HepG2 (cell line): ENCODE data around the gene PTPRQ. TPM values are rescaled to one million over a fixed set of nuclear protein-coding genes. Genes with fewer than 3 reads are reported as not detected.

Experiments used
- ATAC-seq: fragments of 200-7000 bp; cut with Tn5 transposase; 3 replicates; pipeline ENCODE4 v1.9.1; 2020; ENCODE audit warnings: mild to moderate bottlenecking, moderate library complexity
- BruUV-seq: library from RNA; stranded (reverse); fragments of 400-500 nt; replicated peaks from 2 replicates; lab custom pipeline; 2021; lab: Mats Ljungman, UMichigan
- CTCF ChIA-PET: fragments of 300-600 bp; formaldehyde crosslinking; extraction: SDS; loops from one replicate; lab custom pipeline; 2021; ENCODE audit warnings: low total read pairs, inconsistent platforms, low intra/inter-chr PET ratio; lab: Yijun Ruan, JAX
- POLR2A ChIA-PET: fragments of 350-600 bp; sonication (Branson Sonifier 250); formaldehyde crosslinking; loops from one replicate; lab custom pipeline; 2020; ENCODE audit warnings: antibody characterized with exemption, inconsistent platforms; lab: Yijun Ruan, JAX
- DNase-seq: peaks from one replicate; pipeline ENCODE4 v3.0.0-alpha.2; 2015; ENCODE audit warnings: low spot score
- FAIRE-seq: peaks from 3 replicates; lab custom pipeline; 2011; peaks lifted over from hg19 to GRCh38; lab: Jason Lieb, UNC
- H2AFZ ChIP-seq: one replicate; pipeline ENCODE4 v1.6.1; 2011; ENCODE audit warnings: low read length, inconsistent platforms
- H3K27ac ChIP-seq: fragments of 300-600 bp; 3 replicates; pipeline ENCODE4 v1.8.0; 2011; ENCODE audit warnings: mixed run types, mild to moderate bottlenecking, mixed read lengths, low read length, inconsistent platforms; ENCODE audit not compliant: insufficient read depth; ENCODE audit errors: extremely low read length
- H3K27me3 ChIP-seq, 2 experiments: fragments of 200-600 bp in 1 of 2; 2 replicates in 1 of 2; 3 replicates in 1 of 2; pipeline versions ENCODE4 v1.6.0 to v1.8.0; 2011; ENCODE audit warnings: low read length in 2 of 2, mild to moderate bottlenecking in 2 of 2, moderate library complexity in 2 of 2, inconsistent platforms in 1 of 2; ENCODE audit not compliant: insufficient read depth in 2 of 2, control insufficient read depth in 1 of 2
- H3K36me3 ChIP-seq, 2 experiments: fragments of 200-600 bp in 1 of 2; replicated peaks in 1 of 2; 2 replicates in 1 of 2; 3 replicates in 1 of 2; pipeline versions ENCODE4 v1.5.1 to v1.8.0; 2011; ENCODE audit warnings: low read length in 2 of 2, inconsistent platforms in 1 of 2; ENCODE audit not compliant: insufficient read depth in 2 of 2, control insufficient read depth in 1 of 2
- H3K4me1 ChIP-seq: 2 replicates; pipeline ENCODE4 v1.5.1; 2012; ENCODE audit warnings: low read length, inconsistent platforms; ENCODE audit not compliant: insufficient read depth
- H3K4me2 ChIP-seq: 2 replicates; pipeline ENCODE4 v1.6.0; 2011; ENCODE audit warnings: low read depth, low read length, inconsistent platforms
- H3K4me3 ChIP-seq, 3 experiments: fragments of 200-600 bp in 1 of 3; sonication (generic), shearing (Covaris generic) in 1 of 3; replicated peaks in 1 of 3; 2 replicates each; pipeline ENCODE4 v1.5.1; 2011 to 2016; ENCODE audit warnings: low read length in 3 of 3, inconsistent platforms in 2 of 3, low read depth in 2 of 3, mild to moderate bottlenecking in 2 of 3, control low read depth in 1 of 3, mixed read lengths in 1 of 3; ENCODE audit not compliant: insufficient read depth in 1 of 3
- H3K79me2 ChIP-seq: one replicate; pipeline ENCODE4 v1.6.1; 2011; ENCODE audit warnings: low read length, inconsistent platforms; ENCODE audit not compliant: insufficient read depth
- H3K9ac ChIP-seq: 2 replicates; pipeline ENCODE4 v1.6.0; 2011; ENCODE audit warnings: mild to moderate bottlenecking, low read depth, low read length, inconsistent platforms; ENCODE audit not compliant: insufficient read depth
- H3K9me3 ChIP-seq: 2 replicates; pipeline ENCODE4 v1.5.1; 2012; ENCODE audit warnings: mild to moderate bottlenecking, low read length
- H4K20me1 ChIP-seq: 2 replicates; pipeline ENCODE4 v1.6.0; 2011; ENCODE audit warnings: inconsistent platforms, mild to moderate bottlenecking, low read length, moderate library complexity; ENCODE audit not compliant: insufficient read depth
- ARHGAP35 ChIP-seq: sonication (generic); formaldehyde crosslinking; IDR thresholded peaks from 2 replicates; pipeline ENCODE4 v1.9.0; 2022; ENCODE audit warnings: mild to moderate bottlenecking, inconsistent platforms, moderate library complexity, missing genetic modification reagents, borderline replicate concordance
- MED13 ChIP-seq: sonication (generic); formaldehyde crosslinking; IDR thresholded peaks from 2 replicates; pipeline ENCODE4 v1.5.0; 2020; ENCODE audit warnings: missing genetic modification reagents
- MYC ChIP-seq: sonication (generic); formaldehyde crosslinking; IDR thresholded peaks from 2 replicates; pipeline ENCODE4 v1.9.0; 2021; ENCODE audit warnings: missing genetic modification reagents, borderline replicate concordance
- PHF20 ChIP-seq: sonication (generic); formaldehyde crosslinking; IDR thresholded peaks from 2 replicates; pipeline ENCODE4 v1.5.0; 2020; ENCODE audit warnings: mild to moderate bottlenecking, missing genetic modification reagents
- RFXAP ChIP-seq: sonication (generic); formaldehyde crosslinking; IDR thresholded peaks from 2 replicates; pipeline ENCODE4 v1.4.0; 2020; ENCODE audit warnings: missing genetic modification reagents, borderline replicate concordance
- SIX4 ChIP-seq: sonication (generic); formaldehyde crosslinking; IDR thresholded peaks from 2 replicates; pipeline ENCODE4 v1.4.0; 2020; ENCODE audit warnings: missing genetic modification reagents
- SYNCRIP ChIP-seq: fragments of 200-400 bp; formaldehyde crosslinking; IDR thresholded peaks from 2 replicates; pipeline ENCODE4 v1.6.1; 2018; ENCODE audit warnings: mild to moderate bottlenecking, low read depth, low read length; ENCODE audit not compliant: insufficient read depth
- TAF15 ChIP-seq: fragments of 200-400 bp; formaldehyde crosslinking; IDR thresholded peaks from one replicate; pipeline ENCODE4 v1.6.1; 2018; ENCODE audit warnings: mild to moderate bottlenecking, low read depth, low read length; ENCODE audit not compliant: poor library complexity, severe bottlenecking
- ZC3H13 ChIP-seq: sonication (generic); formaldehyde crosslinking; IDR thresholded peaks from 2 replicates; pipeline ENCODE4 v1.8.1; 2023; ENCODE audit warnings: mild to moderate bottlenecking, missing genetic modification reagents, moderate library complexity
- ZMAT3 ChIP-seq: sonication (generic); formaldehyde crosslinking; conservative IDR thresholded peaks from 2 replicates; pipeline ENCODE4 v1.7.0; 2021; ENCODE audit warnings: missing genetic modification reagents
- ZNF24 ChIP-seq: fragments of 450-650 bp; IDR thresholded peaks from 2 replicates; pipeline ENCODE4 v1.6.1; 2017; ENCODE audit warnings: antibody characterized with exemption, mild to moderate bottlenecking
- ZNF335 ChIP-seq: sonication (generic); formaldehyde crosslinking; IDR thresholded peaks from 2 replicates; pipeline ENCODE4 v1.4.0; 2020; ENCODE audit warnings: missing genetic modification reagents
- ZNF33A ChIP-seq: sonication (generic); formaldehyde crosslinking; IDR thresholded peaks from 2 replicates; pipeline ENCODE4 v1.5.1; 2020; ENCODE audit warnings: missing genetic modification reagents, mild to moderate bottlenecking, moderate library complexity, borderline replicate concordance
- ZNF572 ChIP-seq: sonication (generic); formaldehyde crosslinking; IDR thresholded peaks from 2 replicates; pipeline ENCODE4 v1.5.1; 2020; ENCODE audit warnings: mild to moderate bottlenecking, missing genetic modification reagents
- ZNF780A ChIP-seq: sonication (generic); formaldehyde crosslinking; IDR thresholded peaks from 2 replicates; pipeline ENCODE4 v1.8.0; 2022; ENCODE audit warnings: mild to moderate bottlenecking, missing genetic modification reagents, moderate library complexity
- whole genome bisulfite sequencing: methylation state at CpG from one replicate; pipeline ENCODE4 v1.1.6; 2017; ENCODE audit warnings: low lambda C conversion rate; 5-methylcytosine and 5-hydroxymethylcytosine counted together
- in situ Hi-C: cut with HindIII; loops from 2 replicates; pipeline ENCODE4 v1.10.0; 2017; ENCODE audit warnings: low pct_unique_long_range_greater_than_20kb; ENCODE audit not compliant: extremely low pct_ligation_motif_present
- intact Hi-C: fragments of 100-400 bp; cut with micrococcal nuclease; formaldehyde crosslinking; loops from one replicate; pipeline ENCODE4 v1.10.0; 2022; ENCODE audit not compliant: unreplicated experiment
- polyA plus RNA-seq, 8 experiments: library from polyadenylated mRNA; depleted of rRNA in 3 of 8; stranded (reverse) in 7 of 8; unstranded in 1 of 8; fragments of >200 nt; fragmentation: Illumina TruSeq in 4 of 8; extraction: Trizol in 4 of 8; gene quantifications; 2 replicates each; pipeline versions ENCODE4 v1.2.1 to v1.2.3, GENCODE V29; 2011 to 2016; ENCODE audit warnings: low read depth in 4 of 8, missing spikeins in 1 of 8, mixed read lengths in 1 of 8; ENCODE audit not compliant: insufficient read depth in 1 of 8
- total RNA-seq, 5 experiments: library from RNA; depleted of rRNA; stranded (reverse); fragments of >200 nt; fragmentation: Illumina TruSeq; extraction: Trizol; gene quantifications; 2 replicates each; pipeline ENCODE4 v1.2.3, GENCODE V29; 2016; ENCODE audit warnings: low read depth in 1 of 5

Gene PTPRQ
- total and polyA plus RNA-seq, 2 of the 13 experiments (the other 11 are each of a cell fraction or from before 2014, with no cell fraction given) = not detected

- TF ChIP-seq PHF20 (CRISPR knock-in tag) = no peak
Measured at GRCh38 chr12:80713419-80713818, 269.4 kb downstream of the PTPRQ start (continued).

- FAIRE-seq (no peak), ATAC-seq (no peak), DNase-seq (no peak)
- TF ChIP-seq TAF15 (no peak), ZNF335 (CRISPR knock-in tag) (no peak), ZNF780A (CRISPR knock-in tag) (no peak), ARHGAP35 (CRISPR knock-in tag) (no peak), ZNF24 (no peak)
- WGBS = 61% methylated on average over 16 of the region's 16 CpGs
- Histone ChIP-seq H4K20me1 (no peaks in the 10 kb centered on the region), H3K27ac (no peak overlapping the region), H3K4me2 (no peak overlapping the region), H3K27me3 (peaks cover 0 to 3% of the 10 kb centered on the region in 2 experiments; a peak in 3 of 5 replicates), H3K36me3 (no peaks in the 10 kb centered on the region), H3K4me1 (no peaks in the 10 kb centered on the region), H3K79me2 (no peaks in the 10 kb centered on the region), H3K9me3 (no peaks in the 10 kb centered on the region), H2AFZ (no peak overlapping the region), H3K9ac (no peak overlapping the region), H3K4me3 (no peak overlapping the region)
- in situ Hi-C loops = no loop called here
- BruUV-seq = no TSS peak
- intact Hi-C loops = no loop called here
- POLR2A ChIA-PET = no interaction called here
- CTCF ChIA-PET = no interaction called here
Measured at GRCh38 chr12:80714055-80714454, 270.0 kb downstream of the PTPRQ start.

- H3K27ac ChIP-seq = no peak overlapping the region
- H3K79me2 ChIP-seq = no peaks in the 10 kb centered on the region
- no peaks in the 10 kb centered on the region for H4K20me1 ChIP-seq
- no peak overlapping the region for H3K4me3 ChIP-seq
- H2AFZ ChIP-seq = no peak overlapping the region
- intact Hi-C loops = no loop called here
- no peaks in the 10 kb centered on the region for H3K4me1 ChIP-seq
- ChIA-PET CTCF (no interaction called here), POLR2A (no interaction called here)
- DNase-seq = no peak
- WGBS = 67% methylated on average over 3 of the region's 3 CpGs
- peaks cover 0 to 3% of the 10 kb centered on the region in 2 experiments; a peak in 2 of 5 replicates for H3K27me3 ChIP-seq
- no peaks in the 10 kb centered on the region for H3K9me3 ChIP-seq
- no TSS peak for BruUV-seq
- ATAC-seq = no peak
- no peak overlapping the region for H3K4me2 ChIP-seq
- no peak for FAIRE-seq
- no peak overlapping the region for H3K9ac ChIP-seq
- H3K36me3 ChIP-seq = no peaks in the 10 kb centered on the region
- in situ Hi-C loops = no loop called here
- TF ChIP-seq RFXAP (CRISPR knock-in tag) (no peak), ZMAT3 (CRISPR knock-in tag) (no peak), ZNF33A (CRISPR knock-in tag) (no peak), ZNF572 (CRISPR knock-in tag) (no peak), ZC3H13 (CRISPR knock-in tag) (no peak), MED13 (CRISPR knock-in tag) (no peak), SYNCRIP (no peak), MYC (CRISPR knock-in tag) (no peak), SIX4 (CRISPR knock-in tag) (no peak)
Measured at GRCh38 chr12:80714846-80715245, 270.8 kb downstream of the PTPRQ start.
